SJCRH30 (cell line): Measurements from ENCODE around the gene SC5D. TPM values are rescaled to one million over a fixed set of nuclear protein-coding genes. Genes with fewer than 3 reads are reported as not detected.

Source experiments
- DNase-seq, 2 experiments: peaks; one replicate each; pipeline ENCODE4 v3.0.0-alpha.2; 2015 to 2020
- H3K27ac ChIP-seq: fragments of 250-450 bp; sonication (Bioruptor Pico); 2 replicates; pipeline ENCODE4 v1.5.1; 2020; ENCODE audit warnings: mild to moderate bottlenecking, moderate library complexity
- H3K27me3 ChIP-seq: fragments of 250-450 bp; sonication (Bioruptor Pico); 2 replicates; pipeline ENCODE4 v1.5.1; 2020; ENCODE audit warnings: mild to moderate bottlenecking, moderate library complexity
- H3K36me3 ChIP-seq: fragments of 250-450 bp; sonication (Bioruptor Pico); 2 replicates; pipeline ENCODE4 v1.5.1; 2020; ENCODE audit warnings: mild to moderate bottlenecking, moderate library complexity
- H3K4me1 ChIP-seq: fragments of 250-450 bp; sonication (Bioruptor Pico); 2 replicates; pipeline ENCODE4 v1.5.1; 2020; ENCODE audit warnings: mild to moderate bottlenecking, moderate library complexity
- H3K4me3 ChIP-seq: fragments of 250-450 bp; sonication (Bioruptor Pico); 2 replicates; pipeline ENCODE4 v1.5.1; 2020; ENCODE audit warnings: mild to moderate bottlenecking, moderate library complexity
- H3K9me3 ChIP-seq: fragments of 250-450 bp; sonication (Bioruptor Pico); replicated peaks from 2 replicates; pipeline ENCODE4 v1.5.1; 2020; ENCODE audit warnings: mild to moderate bottlenecking, moderate library complexity
- total RNA-seq: library from RNA; depleted of rRNA; stranded (reverse); fragments of >200 nt; shearing (Covaris generic); gene quantifications from 2 replicates; pipeline ENCODE4 v1.2.3, GENCODE V29; 2014

Gene SC5D
- total RNA-seq, 1 experiment from 2014 or later = 39.5 TPM

DNA sequence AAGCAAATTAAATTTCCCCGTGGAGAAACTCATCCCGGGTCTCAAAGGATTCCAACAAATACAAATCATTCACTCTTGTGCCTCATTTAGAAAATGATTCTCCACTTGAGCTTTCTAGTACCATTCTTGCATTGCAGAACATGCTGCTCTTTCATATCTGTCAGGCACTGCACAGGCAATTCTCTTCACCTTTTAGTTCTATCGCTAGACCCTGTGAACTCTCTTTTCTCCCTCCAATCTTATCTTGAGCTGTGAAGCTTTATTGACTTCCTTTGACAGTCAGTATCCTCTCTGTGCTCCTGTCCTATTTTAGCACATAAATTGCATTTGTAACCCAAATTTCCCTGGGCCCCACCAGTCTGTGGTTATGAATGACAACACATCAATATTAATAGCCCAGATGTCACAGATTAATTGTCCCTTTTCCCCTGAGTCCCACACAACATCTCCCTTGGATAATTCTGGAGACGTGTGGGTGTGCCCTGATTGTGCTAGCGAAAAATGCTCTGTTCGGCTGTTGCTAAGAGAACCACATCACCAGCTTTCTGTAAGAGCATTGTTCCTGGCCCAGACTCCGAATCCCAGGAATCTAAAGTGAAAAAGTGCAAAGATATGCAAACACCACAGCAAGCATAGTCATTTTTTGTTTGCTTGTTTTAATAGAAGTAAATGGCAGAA lies 22.4 kb upstream of the SC5D start:
- Histone ChIP-seq H3K4me1 (no peaks in the 10 kb centered on the region), H3K36me3 (no peaks in the 10 kb centered on the region), H3K27me3 (no peaks in the 10 kb centered on the region), H3K9me3 (no peaks in the 10 kb centered on the region), H3K4me3 (no peak overlapping the region), H3K27ac (no peak overlapping the region)
- DNase-seq = no peak

DNA sequence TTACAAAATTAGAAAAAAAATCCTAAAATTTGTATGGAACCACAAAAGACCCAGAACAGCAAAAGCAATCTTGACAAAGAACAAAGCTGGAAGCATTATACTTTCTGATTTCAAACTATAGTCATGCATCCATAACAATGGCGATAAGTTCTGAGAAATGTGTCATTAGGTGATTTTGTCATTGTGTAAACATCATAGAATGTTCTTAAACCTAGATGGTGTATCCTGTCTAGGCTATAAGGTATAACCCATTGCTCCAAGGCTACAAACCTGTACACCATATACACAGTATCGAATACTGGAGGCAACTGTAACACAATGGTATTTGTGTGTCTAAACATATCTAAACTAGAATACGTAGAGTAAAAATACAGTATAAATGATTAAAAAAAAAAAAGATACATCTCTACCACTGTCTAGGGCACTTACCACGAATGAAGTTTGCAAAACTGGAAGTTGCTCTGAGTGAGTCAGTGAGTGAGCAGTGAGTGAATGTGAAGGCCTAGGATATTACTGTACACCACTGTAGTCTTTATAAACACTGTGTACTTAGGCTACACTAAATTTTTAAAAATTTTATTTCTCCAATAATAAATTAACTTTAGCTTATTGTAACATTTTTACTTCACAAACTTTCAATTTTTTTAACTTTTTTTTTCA lies 18.1 kb upstream of the SC5D start:
- Histone ChIP-seq H3K4me3 (no peak overlapping the region), H3K9me3 (no peaks in the 10 kb centered on the region), H3K27me3 (no peaks in the 10 kb centered on the region), H3K27ac (no peak overlapping the region), H3K36me3 (no peaks in the 10 kb centered on the region), H3K4me1 (no peaks in the 10 kb centered on the region)
- DNase-seq = no peak

DNA sequence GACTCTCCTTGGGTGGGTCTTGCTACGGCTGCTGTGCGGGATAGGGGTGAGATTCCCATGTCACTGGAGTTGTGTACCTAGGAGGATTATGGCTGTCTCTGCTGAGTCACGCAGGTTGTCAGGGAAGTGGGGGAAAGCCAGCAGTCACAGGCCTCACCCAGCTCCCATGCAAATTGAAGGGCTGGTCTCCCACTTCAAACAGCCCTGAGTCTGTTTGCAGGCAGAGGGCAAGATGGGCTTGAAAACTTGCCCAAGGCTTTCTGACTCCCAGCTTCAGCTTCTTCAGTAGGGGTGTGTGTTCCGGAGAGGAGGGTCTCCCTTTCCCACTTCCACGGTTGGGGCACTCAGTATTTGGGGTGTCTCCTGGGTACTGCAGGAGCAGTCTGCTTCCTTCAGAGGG lies 10.9 kb upstream of the SC5D start:
- Histone ChIP-seq H3K27me3 (no peaks in the 10 kb centered on the region), H3K4me3 (no peak overlapping the region), H3K36me3 (no peaks in the 10 kb centered on the region), H3K9me3 (no peaks in the 10 kb centered on the region), H3K4me1 (no peaks in the 10 kb centered on the region), H3K27ac (no peak overlapping the region)
- no peak for DNase-seq

DNA sequence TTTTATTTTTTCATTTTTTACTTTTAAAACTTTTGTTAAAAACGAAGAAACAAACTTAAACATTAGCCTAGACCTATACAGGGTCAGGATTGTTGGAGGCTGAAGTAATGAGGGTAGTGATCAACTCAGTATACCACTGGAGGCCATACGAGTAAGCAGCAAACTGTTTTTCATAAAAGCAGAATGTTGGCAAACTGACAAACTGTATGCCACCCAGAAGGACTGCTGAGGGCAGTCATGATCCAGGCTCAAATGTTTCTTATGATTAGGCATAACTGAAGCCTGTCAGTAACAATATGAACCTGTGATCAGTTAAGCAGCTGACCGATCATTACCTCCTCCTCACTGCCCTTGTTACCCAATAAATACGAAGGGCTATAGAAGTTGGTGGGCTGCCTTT lies 10.2 kb upstream of the SC5D start:
- no peak for DNase-seq
- Histone ChIP-seq H3K27ac (no peak overlapping the region), H3K4me1 (no peaks in the 10 kb centered on the region), H3K36me3 (no peaks in the 10 kb centered on the region), H3K27me3 (no peaks in the 10 kb centered on the region), H3K9me3 (no peaks in the 10 kb centered on the region), H3K4me3 (no peak overlapping the region)

DNA sequence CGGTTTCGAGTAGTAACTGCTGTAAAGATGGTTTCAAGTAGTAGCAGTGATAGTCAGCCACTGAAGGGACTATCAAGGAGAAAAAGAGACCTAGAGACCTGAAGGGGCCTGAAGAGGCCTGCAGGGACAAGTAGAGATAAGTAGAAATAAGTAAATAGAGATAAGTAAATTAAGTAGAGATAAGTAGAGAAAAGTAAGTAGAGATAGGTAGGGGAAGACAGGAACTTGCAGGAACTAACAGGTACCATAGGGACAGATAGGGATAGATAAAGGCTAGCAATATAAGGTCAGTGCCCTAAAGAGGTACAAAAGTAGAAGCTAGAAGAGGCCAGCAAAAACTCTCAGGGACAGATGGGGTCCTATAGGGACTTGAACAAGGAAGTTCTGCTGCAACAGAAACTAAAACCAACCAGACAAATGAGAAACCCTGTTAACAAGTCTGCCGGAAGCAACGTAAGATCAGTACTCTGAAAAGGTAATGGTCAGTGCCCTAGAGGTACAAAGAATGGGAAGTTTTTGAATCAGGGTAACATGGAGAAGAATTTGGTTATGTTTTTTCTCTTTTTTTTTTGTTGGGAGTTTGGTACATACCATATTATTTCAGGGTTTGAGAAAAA lies 9.6 kb upstream of the SC5D start:
- H3K27ac ChIP-seq = no peak overlapping the region
- H3K4me3 ChIP-seq = no peak overlapping the region
- H3K9me3 ChIP-seq = no peaks in the 10 kb centered on the region
- H3K4me1 ChIP-seq = no peaks in the 10 kb centered on the region
- DNase-seq = no peak
- H3K27me3 ChIP-seq = no peaks in the 10 kb centered on the region
- H3K36me3 ChIP-seq = no peaks in the 10 kb centered on the region

DNA sequence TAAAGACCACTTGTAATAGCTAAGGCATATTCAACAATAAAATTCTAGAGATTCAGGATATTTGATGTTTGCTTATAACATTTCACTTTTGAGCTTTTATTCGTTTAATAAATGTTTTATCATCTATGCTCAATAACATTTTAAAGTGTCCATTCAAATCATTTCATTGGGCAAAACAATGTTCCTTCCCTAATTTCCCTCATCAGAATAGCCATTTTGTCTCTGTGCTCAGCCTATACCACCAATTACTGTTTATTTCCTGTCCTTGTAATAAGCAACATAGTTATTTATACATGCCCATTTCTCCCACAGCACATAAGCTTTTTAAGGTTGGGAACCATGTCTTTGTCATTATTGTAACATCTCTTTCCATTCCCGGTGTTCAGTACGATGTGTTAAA lies 1.3 kb upstream of the SC5D start:
- H3K36me3 ChIP-seq = no peaks in the 10 kb centered on the region
- no peaks in the 10 kb centered on the region for H3K27me3 ChIP-seq
- no peak overlapping the region for H3K4me3 ChIP-seq
- no peaks in the 10 kb centered on the region for H3K4me1 ChIP-seq
- no peaks in the 10 kb centered on the region for H3K9me3 ChIP-seq
- DNase-seq = no peak
- no peak overlapping the region for H3K27ac ChIP-seq

DNA sequence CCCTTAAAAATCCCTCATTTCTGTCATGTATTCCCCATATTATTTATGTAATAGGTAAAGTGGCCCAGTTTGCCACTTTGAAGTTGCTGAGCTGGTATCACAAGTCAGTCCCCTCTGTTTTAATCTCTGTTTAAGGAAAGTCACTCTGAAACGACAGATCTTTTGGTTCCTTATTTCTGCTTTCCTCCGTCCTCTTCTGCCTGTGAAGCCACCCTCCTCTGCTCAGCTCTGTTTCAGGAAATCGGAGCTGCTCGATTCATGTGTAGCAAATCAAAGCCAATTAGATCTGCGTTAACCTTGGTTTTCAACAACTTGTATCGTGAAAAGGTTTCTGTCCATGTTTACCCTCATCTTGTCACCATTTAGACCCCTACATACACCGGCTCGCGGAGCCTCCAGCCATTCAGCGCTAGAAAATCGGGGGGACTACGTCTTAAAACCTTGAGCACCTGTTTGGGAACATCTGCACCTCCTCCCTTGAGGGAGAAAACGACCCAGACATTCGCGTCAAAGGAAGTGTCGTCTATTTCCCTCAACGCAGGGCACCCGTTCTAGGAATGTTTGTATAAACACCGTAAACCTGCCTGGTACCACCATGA lies 576 bp upstream of the SC5D start:
- Histone ChIP-seq H3K36me3 (no peaks in the 10 kb centered on the region), H3K4me3 (peak overlapping the region; percentile 72), H3K4me1 (no peaks in the 10 kb centered on the region), H3K27me3 (no peaks in the 10 kb centered on the region), H3K9me3 (no peaks in the 10 kb centered on the region), H3K27ac (no peak overlapping the region; the same call in 1 of the 2 replicates)
- no peak for DNase-seq

DNA sequence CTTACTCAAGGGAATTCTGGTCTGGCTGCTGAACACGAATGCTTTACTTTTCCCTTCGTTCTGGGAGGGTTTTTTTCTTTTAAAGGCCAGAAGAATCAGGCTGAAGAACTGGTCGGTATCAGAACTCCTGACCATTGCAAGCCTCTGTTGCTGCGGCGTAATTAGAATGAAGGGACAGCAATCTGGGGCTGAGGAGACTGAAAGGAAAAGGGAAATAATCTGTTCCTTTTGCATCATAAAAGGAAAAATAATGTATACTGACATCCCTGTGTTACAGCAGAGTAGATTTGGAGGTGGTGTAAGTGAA lies 670 bp downstream of the SC5D start:
- DNase-seq = no peak
- H3K27me3 ChIP-seq = no peaks in the 10 kb centered on the region
- H3K4me3 ChIP-seq = peak overlapping the region; percentile 72
- no peaks in the 10 kb centered on the region for H3K4me1 ChIP-seq
- H3K36me3 ChIP-seq = no peaks in the 10 kb centered on the region
- H3K9me3 ChIP-seq = no peaks in the 10 kb centered on the region
- H3K27ac ChIP-seq = peak overlapping the region; percentile 51

DNA sequence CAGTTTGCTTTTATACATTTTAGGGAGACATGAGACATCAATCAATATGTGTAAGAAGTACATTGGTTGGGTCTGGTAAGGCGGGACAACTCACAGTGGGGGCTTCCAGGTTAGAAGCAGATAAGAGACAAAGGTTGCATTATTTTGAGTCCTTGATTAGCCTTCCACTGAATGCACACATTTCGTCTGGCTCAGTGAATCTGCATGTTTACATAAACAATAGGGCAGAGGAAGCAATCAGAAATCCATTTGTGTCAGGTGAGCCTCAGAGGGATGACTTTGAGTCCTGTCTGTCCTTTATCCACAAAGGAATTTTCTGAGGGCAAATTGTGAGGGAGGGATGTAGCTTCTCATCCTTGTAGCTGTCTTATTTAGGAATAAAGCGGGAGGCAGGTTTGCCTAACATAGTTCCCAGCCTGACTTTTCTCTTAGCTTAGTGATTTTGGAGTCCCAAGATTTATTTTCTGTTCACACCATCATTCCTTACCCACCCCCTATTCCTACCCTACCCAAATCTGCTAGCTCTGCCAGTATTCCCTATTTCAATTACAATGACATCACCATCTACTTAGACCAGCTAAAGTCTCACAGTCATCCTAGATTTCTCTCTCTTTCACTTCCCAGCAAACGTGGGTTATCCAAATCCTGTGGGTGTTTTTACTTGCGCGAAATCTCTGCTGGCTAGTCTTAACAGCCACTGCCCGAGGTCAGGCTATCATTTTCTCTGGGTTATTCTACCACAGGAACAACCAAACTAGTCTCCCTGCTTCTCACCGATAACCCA lies 2.9 kb downstream of the SC5D start:
- no peaks in the 10 kb centered on the region for H3K36me3 ChIP-seq
- H3K4me3 ChIP-seq = no peak overlapping the region
- no peaks in the 10 kb centered on the region for H3K27me3 ChIP-seq
- H3K4me1 ChIP-seq = no peaks in the 10 kb centered on the region
- no peak for DNase-seq
- no peak overlapping the region for H3K27ac ChIP-seq
- H3K9me3 ChIP-seq = no peaks in the 10 kb centered on the region

DNA sequence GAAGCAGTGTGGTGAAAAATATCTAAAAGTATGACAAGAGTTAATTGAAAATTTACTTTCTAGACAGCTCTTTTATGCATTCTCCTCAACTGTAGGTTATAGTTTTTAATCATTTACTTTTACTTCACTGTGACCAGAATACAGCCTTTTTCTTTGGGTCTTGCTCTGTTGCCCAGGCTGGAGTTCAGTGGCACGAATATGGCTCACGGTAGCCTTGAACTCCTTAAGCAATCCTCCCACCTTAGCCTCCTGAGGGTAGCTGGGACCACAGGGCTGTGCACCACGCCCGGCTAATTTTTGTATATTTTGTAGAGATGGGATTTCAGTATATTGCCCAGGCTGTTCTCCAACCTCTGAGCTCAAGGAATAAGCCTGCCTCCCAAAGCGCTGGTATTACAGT lies 5.3 kb downstream of the SC5D start:
- Histone ChIP-seq H3K9me3 (no peaks in the 10 kb centered on the region), H3K36me3 (no peaks in the 10 kb centered on the region), H3K4me1 (no peaks in the 10 kb centered on the region), H3K27ac (no peak overlapping the region), H3K27me3 (no peaks in the 10 kb centered on the region), H3K4me3 (no peak overlapping the region)
- DNase-seq = no peak

DNA sequence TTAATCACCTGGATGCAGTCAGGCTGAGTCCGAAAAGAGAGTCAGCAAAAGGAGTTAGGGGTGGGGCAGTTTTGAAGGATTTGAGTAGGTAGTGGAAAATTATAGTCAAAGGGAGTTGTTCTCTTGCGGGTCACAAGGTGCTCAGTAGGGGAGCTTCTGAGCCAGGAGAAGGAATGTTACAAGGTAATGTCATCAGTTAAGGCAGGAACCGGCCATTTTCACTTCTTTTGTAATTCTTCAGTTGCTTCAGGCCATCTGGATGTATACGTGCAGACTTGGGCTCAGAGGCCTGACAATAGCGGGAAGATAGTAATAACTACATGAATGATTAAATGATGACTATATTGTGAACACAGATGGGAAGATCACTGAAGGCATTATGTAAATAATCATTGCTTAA lies 6.2 kb downstream of the SC5D start:
- DNase-seq = no peak
- Histone ChIP-seq H3K36me3 (no peaks in the 10 kb centered on the region), H3K27me3 (no peaks in the 10 kb centered on the region), H3K27ac (no peak overlapping the region), H3K4me1 (no peaks in the 10 kb centered on the region), H3K4me3 (no peak overlapping the region), H3K9me3 (no peaks in the 10 kb centered on the region)

DNA sequence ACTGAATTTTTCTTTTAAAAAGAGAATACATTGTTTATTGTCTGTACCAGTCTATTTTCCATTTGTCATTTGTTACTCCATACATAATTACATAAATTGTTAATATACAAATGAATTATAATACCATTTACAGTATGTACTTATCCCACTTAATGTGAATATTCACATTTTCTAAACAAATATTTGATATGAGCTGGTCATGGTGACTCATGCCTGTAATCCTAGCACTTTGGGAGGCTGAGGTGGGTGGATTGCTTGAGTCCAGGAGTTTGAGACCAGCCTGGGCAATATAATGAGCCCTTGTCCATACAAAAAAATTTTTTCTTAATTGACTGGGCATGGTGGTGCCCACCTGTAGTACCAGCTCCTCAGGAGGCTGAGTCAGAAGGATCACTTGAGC lies 6.8 kb downstream of the SC5D start:
- Histone ChIP-seq H3K9me3 (no peaks in the 10 kb centered on the region), H3K36me3 (no peaks in the 10 kb centered on the region), H3K4me1 (no peaks in the 10 kb centered on the region), H3K27ac (no peak overlapping the region), H3K4me3 (no peak overlapping the region), H3K27me3 (no peaks in the 10 kb centered on the region)
- no peak for DNase-seq

DNA sequence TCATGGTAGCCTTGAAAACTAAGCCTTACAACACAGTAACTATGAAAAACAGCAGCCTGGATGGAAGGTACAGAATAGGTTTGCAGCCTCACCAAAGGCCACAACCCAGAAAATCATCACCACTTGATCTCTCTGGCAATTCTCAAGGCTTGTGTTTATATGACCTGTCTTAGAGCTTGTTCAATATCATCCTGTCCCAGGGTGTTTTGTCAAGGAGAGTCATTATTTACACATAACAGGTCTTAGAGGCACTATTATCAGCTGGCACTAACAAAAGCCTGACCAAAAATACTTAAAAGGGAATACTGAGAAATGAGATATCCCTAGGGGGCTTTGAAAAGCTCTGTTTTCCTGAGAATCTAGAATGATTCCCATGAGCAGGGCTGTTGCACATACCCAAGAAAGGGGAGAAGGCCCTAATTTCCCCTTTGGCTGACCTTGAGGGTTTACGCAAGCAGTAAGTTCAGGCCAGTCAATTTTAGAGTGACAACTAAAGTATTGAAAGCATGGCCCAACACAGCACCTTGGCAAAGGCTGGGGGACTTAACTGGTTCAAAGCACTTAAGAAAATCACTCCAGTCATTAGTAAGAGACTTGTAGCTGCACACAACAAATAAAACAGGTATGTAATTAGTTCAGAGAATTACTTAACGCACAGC lies 7.9 kb downstream of the SC5D start:
- H3K27ac ChIP-seq = no peak overlapping the region
- H3K36me3 ChIP-seq = peaks cover 6% of the 10 kb centered on the region; the same call in 1 of the 2 replicates
- no peak overlapping the region for H3K4me3 ChIP-seq
- H3K27me3 ChIP-seq = no peaks in the 10 kb centered on the region
- H3K4me1 ChIP-seq = no peaks in the 10 kb centered on the region
- DNase-seq = no peak
- H3K9me3 ChIP-seq = no peaks in the 10 kb centered on the region

DNA sequence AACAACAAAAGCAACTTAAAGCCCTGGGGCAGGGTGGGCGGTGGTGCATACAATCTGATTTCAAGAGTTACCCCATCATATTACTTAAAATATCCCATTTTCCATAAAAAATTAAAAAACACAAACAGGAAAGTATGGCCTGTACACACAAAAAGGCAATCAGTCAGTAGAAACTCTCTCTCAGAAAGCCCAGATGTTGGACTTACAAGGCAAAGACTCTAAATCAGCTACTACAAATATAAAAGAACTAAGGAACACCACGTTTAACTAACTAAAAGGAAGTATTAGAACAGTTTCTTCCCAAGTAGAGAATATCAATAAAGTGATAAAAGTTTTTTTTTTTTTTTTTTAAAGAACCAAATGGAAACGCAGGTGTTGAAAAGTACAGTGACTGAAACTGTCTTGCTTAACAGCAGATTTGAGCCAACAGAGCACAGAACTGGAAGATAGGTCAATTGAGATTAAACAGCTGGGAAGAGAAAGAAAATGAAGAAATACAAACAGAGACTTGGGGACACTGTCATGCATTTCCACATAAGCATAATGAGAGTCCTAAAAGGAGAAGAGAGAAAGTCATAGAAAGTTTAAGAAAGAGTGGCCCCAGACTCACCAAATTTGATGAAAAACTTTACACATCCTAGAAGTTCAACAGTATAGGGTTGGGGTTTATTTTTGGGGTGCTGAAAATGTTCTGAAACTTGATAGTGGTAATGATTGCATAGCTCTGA lies 8.6 kb downstream of the SC5D start:
- Histone ChIP-seq H3K9me3 (no peaks in the 10 kb centered on the region), H3K27ac (no peak overlapping the region), H3K4me1 (no peaks in the 10 kb centered on the region), H3K36me3 (peaks cover 6% of the 10 kb centered on the region; the same call in 1 of the 2 replicates), H3K27me3 (no peaks in the 10 kb centered on the region), H3K4me3 (no peak overlapping the region)
- DNase-seq = no peak
